Neuron (in vitro differentiated cells): Measurements from ENCODE around the gene TST.

ENCODE experiments used
- H2AFZ ChIP-seq: one replicate; pipeline ENCODE4 v1.6.1; 2013; ENCODE audit warnings: low read depth, mild to moderate bottlenecking, inconsistent platforms, low read length, moderate library complexity
- H3K27me3 ChIP-seq: one replicate; pipeline ENCODE4 v1.6.1; 2013; ENCODE audit warnings: low read length; ENCODE audit not compliant: insufficient read depth
- H3K36me3 ChIP-seq: one replicate; pipeline ENCODE4 v1.6.1; 2013; ENCODE audit warnings: low read length; ENCODE audit not compliant: insufficient read depth
- H3K4me1 ChIP-seq: one replicate; pipeline ENCODE4 v1.6.1; 2013; ENCODE audit warnings: low read length; ENCODE audit not compliant: insufficient read depth
- H3K4me3 ChIP-seq: 2 replicates; pipeline ENCODE4 v1.5.1; 2013; ENCODE audit warnings: mild to moderate bottlenecking, low read length, moderate library complexity
- H3K9me3 ChIP-seq: one replicate; pipeline ENCODE4 v1.6.1; 2013; ENCODE audit warnings: low read length

Gene TST

GRCh38 chr22:37021710-37022482, 2.6 kb upstream of the TST start:
- H3K4me1 ChIP-seq: peaks cover 13% of the 10 kb centered on the region
- H3K27me3 ChIP-seq: no peaks in the 10 kb centered on the region
- H3K9me3 ChIP-seq: no peaks in the 10 kb centered on the region
- no peak overlapping the region for H3K4me3 ChIP-seq
- H3K36me3 ChIP-seq: peaks cover 29% of the 10 kb centered on the region
- H2AFZ ChIP-seq: no peak overlapping the region

GRCh38 chr22:37021041-37021440, 1.8 kb upstream of the TST start:
- H3K4me3 ChIP-seq: peak overlapping the region; percentile 15
- peaks cover 21% of the 10 kb centered on the region for H3K36me3 ChIP-seq

DNA sequence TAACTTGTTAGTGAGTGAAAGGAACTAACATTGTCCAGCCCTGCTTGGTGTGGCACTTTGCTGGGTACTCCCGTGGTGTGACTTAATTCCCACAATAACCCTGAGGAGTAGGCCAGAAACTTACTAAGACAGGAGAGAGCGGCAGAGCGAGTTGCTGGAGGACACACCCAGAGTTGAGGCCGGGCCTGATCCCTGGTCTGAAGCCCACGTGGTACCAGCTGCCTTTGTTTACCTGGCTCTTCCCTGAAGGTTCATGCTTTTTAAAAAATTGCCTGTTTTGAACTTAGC, 889 bp upstream of the TST start:
- Histone ChIP-seq H3K9me3 (no peaks in the 10 kb centered on the region), H3K36me3 (peaks cover 12% of the 10 kb centered on the region), H2AFZ (peak overlapping the region; percentile 95), H3K4me1 (peaks cover 13% of the 10 kb centered on the region), H3K27me3 (no peaks in the 10 kb centered on the region), H3K4me3 (peak overlapping the region; percentile 77)

More at GRCh38 chr22:37021041-37021440, 1.8 kb upstream of the TST start:
- Histone ChIP-seq H3K4me1 (peaks cover 13% of the 10 kb centered on the region), H3K27me3 (no peaks in the 10 kb centered on the region), H2AFZ (no peak overlapping the region), H3K9me3 (no peaks in the 10 kb centered on the region)

- Histone ChIP-seq H3K4me3 (peak overlapping the region; percentile 77), H3K4me1 (peaks cover 13% of the 10 kb centered on the region), H2AFZ (peak overlapping the region; percentile 41), H3K36me3 (peaks cover 3% of the 10 kb centered on the region), H3K27me3 (no peaks in the 10 kb centered on the region), H3K9me3 (no peaks in the 10 kb centered on the region)
Measured at GRCh38 chr22:37018815-37019308, 385 bp downstream of the TST start.

DNA sequence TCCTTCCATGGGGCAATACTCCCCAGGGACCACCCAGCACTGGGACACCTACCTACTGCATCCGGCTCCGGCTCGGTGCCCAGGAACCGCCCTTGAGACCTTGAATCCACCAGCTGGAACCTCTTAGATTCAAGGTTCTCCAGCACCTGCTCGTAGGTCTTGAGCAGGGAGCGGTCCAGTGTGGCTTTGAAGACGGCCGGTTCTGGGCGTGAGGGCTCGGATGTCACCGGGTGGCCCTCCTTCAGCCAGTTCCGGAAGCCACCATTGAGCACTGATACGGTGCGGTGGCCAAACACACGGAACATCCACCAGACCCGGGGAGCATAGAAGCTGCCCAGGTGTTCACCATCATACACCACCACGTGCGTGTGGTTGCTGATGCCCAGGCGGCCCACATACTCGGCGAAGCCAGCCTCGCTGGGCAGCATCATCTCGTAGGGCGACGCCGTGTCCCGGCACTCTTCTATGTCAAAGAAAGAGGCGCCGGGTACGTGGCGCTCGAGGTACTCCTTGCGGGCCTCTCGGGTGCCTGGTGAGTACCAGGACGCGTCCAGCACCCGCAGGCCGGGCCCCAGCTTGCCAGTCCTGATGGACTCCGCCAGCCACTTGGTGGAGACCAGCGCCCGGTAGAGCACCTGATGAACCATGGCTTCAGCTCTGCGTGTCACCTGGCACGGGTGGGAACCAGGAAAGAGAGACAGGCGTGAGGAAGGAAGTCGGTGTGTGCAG, 997 bp downstream of the TST start:
- Histone ChIP-seq H3K4me1 (peaks cover 13% of the 10 kb centered on the region), H3K27me3 (no peaks in the 10 kb centered on the region), H2AFZ (no peak overlapping the region), H3K9me3 (no peaks in the 10 kb centered on the region), H3K4me3 (peak overlapping the region; percentile 77), H3K36me3 (no peaks in the 10 kb centered on the region)

DNA sequence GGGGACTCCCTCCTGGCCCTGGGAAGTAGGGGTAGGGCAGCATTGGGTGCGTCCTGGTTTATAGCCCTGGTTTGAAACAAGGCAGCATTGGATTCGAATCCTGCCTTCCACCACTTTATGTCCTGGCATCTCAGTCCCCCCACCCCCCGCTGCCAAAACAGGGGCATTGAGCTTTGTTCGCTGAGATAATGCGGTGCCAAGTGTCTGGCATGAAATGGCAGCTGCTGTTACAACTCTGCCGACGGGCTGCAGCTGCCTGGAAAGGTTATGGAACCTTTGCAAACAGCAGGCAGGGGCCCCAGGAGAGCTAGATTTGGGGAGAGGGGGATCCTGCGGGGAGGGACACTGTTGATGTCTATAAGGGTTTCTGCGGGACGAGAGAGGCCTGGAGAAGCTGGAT, 1.9 kb downstream of the TST start:
- Histone ChIP-seq H3K36me3 (no peaks in the 10 kb centered on the region), H2AFZ (no peak overlapping the region), H3K4me3 (no peak overlapping the region), H3K27me3 (no peaks in the 10 kb centered on the region), H3K9me3 (no peaks in the 10 kb centered on the region), H3K4me1 (peaks cover 13% of the 10 kb centered on the region)

DNA sequence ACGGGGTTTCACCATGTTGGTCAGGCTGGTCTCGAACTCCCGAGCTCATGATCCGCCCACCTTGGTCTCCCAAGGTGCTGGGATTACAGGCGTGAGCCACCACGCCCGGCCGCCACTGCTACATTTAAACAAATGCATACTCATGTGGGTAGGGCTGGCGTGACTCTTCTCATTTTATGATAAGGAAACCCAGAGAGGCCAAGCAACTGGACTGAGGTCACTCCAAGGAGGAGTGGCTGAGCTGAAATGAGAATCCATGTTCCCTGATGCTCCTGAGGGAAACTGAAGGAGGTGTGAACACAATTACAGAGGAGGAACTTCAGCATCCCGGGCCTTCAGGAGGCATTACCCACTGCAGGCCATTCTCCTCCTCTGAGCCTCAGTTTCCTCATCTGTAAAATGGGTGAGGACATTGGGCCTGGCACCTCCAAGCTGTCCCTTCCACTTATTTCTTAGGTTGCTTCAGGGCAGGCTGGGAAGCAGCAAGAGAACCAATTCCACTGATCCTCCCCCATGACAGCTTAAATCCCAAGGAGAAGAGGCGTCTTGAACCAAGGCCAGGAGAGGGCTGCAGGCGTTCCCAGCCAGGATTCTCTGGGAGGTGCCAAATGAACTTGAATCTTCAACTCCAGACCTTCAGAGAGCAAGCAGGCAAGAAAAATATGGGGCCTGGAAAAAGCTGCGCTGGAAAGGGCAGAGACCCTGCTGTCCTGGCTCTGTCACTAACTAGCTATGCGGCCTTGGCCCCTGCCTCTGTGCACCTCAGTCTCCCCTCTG, 2.9 kb downstream of the TST start:
- H3K4me3 ChIP-seq: no peak overlapping the region
- peaks cover 13% of the 10 kb centered on the region for H3K4me1 ChIP-seq
- H3K27me3 ChIP-seq: no peaks in the 10 kb centered on the region
- no peak overlapping the region for H2AFZ ChIP-seq
- H3K9me3 ChIP-seq: no peaks in the 10 kb centered on the region
- no peaks in the 10 kb centered on the region for H3K36me3 ChIP-seq

DNA sequence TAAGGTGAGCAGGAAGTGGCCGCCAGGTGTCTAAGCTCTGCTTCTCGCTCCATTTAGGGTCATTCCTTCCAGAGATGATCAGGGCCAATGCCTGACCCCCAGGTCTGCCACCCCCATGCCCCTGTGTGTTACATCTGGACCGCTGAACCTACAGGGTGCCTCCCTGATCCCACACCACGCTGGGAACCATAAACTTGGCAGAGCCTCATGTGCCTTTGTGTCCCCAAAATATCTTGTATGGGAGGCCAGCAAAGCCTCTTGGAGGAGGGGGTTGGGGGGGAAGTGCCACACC, 3.7 kb downstream of the TST start:
- peaks cover 12% of the 10 kb centered on the region for H3K4me1 ChIP-seq
- no peaks in the 10 kb centered on the region for H3K36me3 ChIP-seq
- H2AFZ ChIP-seq: no peak overlapping the region
- no peaks in the 10 kb centered on the region for H3K9me3 ChIP-seq
- H3K4me3 ChIP-seq: no peak overlapping the region
- H3K27me3 ChIP-seq: no peaks in the 10 kb centered on the region

- Histone ChIP-seq H3K4me3 (no peak overlapping the region), H3K9me3 (no peaks in the 10 kb centered on the region), H3K36me3 (no peaks in the 10 kb centered on the region), H3K27me3 (no peaks in the 10 kb centered on the region), H3K4me1 (peaks cover 7% of the 10 kb centered on the region), H2AFZ (no peak overlapping the region)
Measured at GRCh38 chr22:37014835-37015586, 4.2 kb downstream of the TST start.

GRCh38 chr22:37014415-37014806, 4.8 kb downstream of the TST start:
- Histone ChIP-seq H3K27me3 (no peaks in the 10 kb centered on the region), H3K9me3 (no peaks in the 10 kb centered on the region), H3K4me1 (peaks cover 7% of the 10 kb centered on the region)

DNA sequence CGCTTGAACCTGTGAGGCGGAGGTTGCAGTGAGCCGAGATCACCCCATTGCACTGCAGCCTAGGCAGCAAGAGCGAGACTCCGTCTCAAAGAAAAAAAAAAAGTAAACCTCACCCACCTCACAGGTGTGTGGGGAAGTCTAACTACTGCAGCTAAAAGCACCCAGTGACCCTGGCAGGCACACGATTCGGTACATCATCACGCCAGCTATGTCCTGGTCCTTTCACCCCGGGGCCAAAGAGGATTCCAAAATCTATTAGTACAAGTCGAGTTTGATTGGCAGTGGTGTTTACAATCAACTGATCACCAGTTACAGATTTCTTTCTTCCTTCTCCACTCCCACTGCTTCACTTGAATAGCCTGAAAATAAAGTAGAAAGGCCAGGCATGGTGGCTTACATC, 6.3 kb downstream of the TST start:
- H3K9me3 ChIP-seq: no peaks in the 10 kb centered on the region
- peaks cover under 1% of the 10 kb centered on the region for H3K4me1 ChIP-seq
- no peak overlapping the region for H3K4me3 ChIP-seq
- no peaks in the 10 kb centered on the region for H3K36me3 ChIP-seq
- H3K27me3 ChIP-seq: no peaks in the 10 kb centered on the region
- H2AFZ ChIP-seq: no peak overlapping the region

More at GRCh38 chr22:37014415-37014806, 4.8 kb downstream of the TST start:
- H3K4me3 ChIP-seq: no peak overlapping the region
- no peak overlapping the region for H2AFZ ChIP-seq
- no peaks in the 10 kb centered on the region for H3K36me3 ChIP-seq

DNA sequence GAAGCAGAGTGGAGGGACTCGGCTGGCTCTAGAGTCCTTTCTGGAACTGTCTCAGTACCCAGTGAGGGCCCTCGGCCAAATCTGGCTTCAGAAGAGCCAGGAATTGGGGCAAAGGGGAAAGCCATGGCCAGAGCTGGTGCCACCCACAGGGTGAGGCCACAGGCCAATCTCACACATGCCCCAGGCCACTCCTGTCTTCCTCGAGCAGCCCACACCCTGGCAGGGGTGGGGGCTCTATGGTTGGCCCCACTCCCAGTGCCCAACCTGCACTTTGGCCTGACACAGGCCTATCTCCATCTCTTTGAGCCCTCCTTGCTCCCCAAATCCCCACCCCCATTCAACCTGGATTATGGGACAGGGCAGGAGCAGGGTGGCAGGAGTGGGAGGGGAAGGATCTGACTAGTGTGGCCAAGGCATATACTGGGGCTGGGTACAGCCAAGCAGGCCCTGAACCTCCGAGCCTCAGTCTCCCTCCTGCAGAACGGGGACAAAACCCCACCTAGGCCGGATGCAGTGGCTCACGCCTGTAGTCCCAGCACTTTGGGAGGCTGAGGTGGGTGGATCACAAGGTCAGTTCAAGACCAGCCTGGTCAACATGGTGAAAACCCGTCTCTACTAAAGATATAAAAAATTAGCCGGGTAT, 6.9 kb downstream of the TST start:
- Histone ChIP-seq H3K36me3 (no peaks in the 10 kb centered on the region), H3K4me1 (peaks cover 6% of the 10 kb centered on the region), H3K9me3 (no peaks in the 10 kb centered on the region)

More for the DNA sequence above, 6.9 kb downstream of the TST start:
- Histone ChIP-seq H3K4me3 (no peak overlapping the region), H2AFZ (no peak overlapping the region), H3K27me3 (no peaks in the 10 kb centered on the region)
